Heart left ventricle (tissue), 16 donors: ENCODE measurements around the gene IMMP2L. TPM values are rescaled to one million over a fixed set of nuclear protein-coding genes. Genes with fewer than 3 reads are reported as not detected.
"Not testable (repeated sequence)": the region's sequence is repeated elsewhere in the genome, so short reads cannot be mapped to it uniquely, and the experiment has no call there.

Source experiments
- ATAC-seq, 4 donors: fragments of 200-7000 bp; cut with Tn5 transposase; one replicate each; pipeline ENCODE4 v1.9.1; 2020 to 2022; ENCODE audit warnings: moderate library complexity in 4 of 4, mild to moderate bottlenecking in 3 of 4, moderate number of reproducible peaks in 1 of 4
- DNase-seq, 5 donors: peaks; one replicate each; pipeline ENCODE4 v3.0.0-alpha.2; 2020
- H3K27ac ChIP-seq, 12 donors: fragments of 200-600 bp; sonication (generic) in 4 of 12; one replicate each; pipeline versions ENCODE4 v1.5.0 to v1.8.0; 2016 to 2022; ENCODE audit warnings: mild to moderate bottlenecking in 2 of 12
- H3K27me3 ChIP-seq, 9 donors: fragments of 200-600 bp; sonication (generic) in 2 of 9; one replicate each; pipeline versions ENCODE4 v1.5.1 to v1.8.0; 2016 to 2022; ENCODE audit warnings: mild to moderate bottlenecking in 3 of 9
- H3K36me3 ChIP-seq, 9 donors: fragments of 200-600 bp; sonication (generic) in 2 of 9; one replicate each; pipeline versions ENCODE4 v1.5.0 to v1.8.0; 2018 to 2022; ENCODE audit warnings: mild to moderate bottlenecking in 2 of 9
- H3K4me1 ChIP-seq, 12 donors: fragments of 200-600 bp; sonication (generic) in 4 of 12; one replicate each; pipeline versions ENCODE4 v1.5.0 to v1.8.0; 2016 to 2022; ENCODE audit warnings: mild to moderate bottlenecking in 3 of 12
- H3K4me3 ChIP-seq, 12 donors: fragments of 200-600 bp; sonication (generic) in 4 of 12; one replicate each; pipeline versions ENCODE4 v1.5.0 to v1.8.0; 2017 to 2022; ENCODE audit warnings: mild to moderate bottlenecking in 9 of 12, moderate library complexity in 4 of 12
- H3K9me3 ChIP-seq, 12 donors: fragments of 200-600 bp; sonication (generic) in 4 of 12; one replicate each; pipeline versions ENCODE4 v1.5.0 to v1.8.0; 2016 to 2022; ENCODE audit warnings: mild to moderate bottlenecking in 1 of 12
- POLR2A ChIP-seq, 2 donors: fragments of 450-650 bp; IDR thresholded peaks; one replicate each; pipeline ENCODE4 v1.6.1; 2017; ENCODE audit warnings: antibody characterized with exemption in 2 of 2, mild to moderate bottlenecking in 2 of 2, moderate library complexity in 2 of 2
- WGBS, 4 donors: extraction: QIAGEN DNeasy Blood & Tissue Kit in 2 of 4; methylation state at CpG; one replicate each; pipeline versions ENCODE4 v1.1.5 to v1.1.7; 2013 to 2018; 5-methylcytosine and 5-hydroxymethylcytosine counted together
- intact Hi-C, 10 donors: fragments of 100-400 bp; cut with DNase I; formaldehyde crosslinking; loops; one replicate each; pipeline versions ENCODE4 v1.11.1 to v1.14.2; 2022
- polyA plus RNA-seq, 2 donors: library from polyadenylated mRNA; stranded (reverse); fragments of 200-250 nt; gene quantifications; one replicate each; pipeline ENCODE4 v1.2.3, GENCODE V29; 2013
- total RNA-seq, 9 donors: library from RNA; depleted of rRNA in 2 of 9; stranded (reverse); fragments of >200 nt in 2 of 9; fragmentation: NEBNext Ultra II Directional in 3 of 9; extraction: Animal tissue kit (Norgen Biotek cat#: 25700) in 3 of 9; gene quantifications; one replicate each; pipeline versions ENCODE4 v1.1.0 to v1.2.4, GENCODE V29; 2016 to 2023
- TF ChIP-seq, protein P1 (sequence below), 12 donors: fragments of 200-600 bp; sonication (generic) in 4 of 12; IDR thresholded peaks; one replicate each; pipeline versions ENCODE4 v1.5.0 to v1.8.0; 2018 to 2022; ENCODE audit warnings: antibody characterized with exemption in 12 of 12, mild to moderate bottlenecking in 5 of 12
- donor health status: ischemic (EF 13 %, LVEDD 7.1; RV severe dilation, severe dysfunction).
- donor health status: healthy with polysubstance abuse.
- donor health status: DM: no; HTN: yes; CAD: no.
- donor health status: DM: no; HTN: no; CAD: no.
- donor health status: ischemic (EF 25% LVEDD 6.9; RV normal size, moderate dysfunction).
- donor health status: ischemic (EF 25% LVEDD 5.7; RV mildly dilated, moderate dysfunction).
- donor health status: healthy.
- donor health status: DM: yes; HTN: yes; CAD: no.
- donor health status: ischemic (EF 35%, LVEDD 5.7; RV mildly dilated, moderate dysfunction).
- donor health status: nonischemic (EF 11% LVEDD 7.7; RV severe dilation, severe dysfunction).
- donor health status: DM: yes; HTN: yes; CAD: no.
- donor health status: PGD.
- donor health status: ischemic (EF 29% LVEDD 5.4; RV normal size, mild dysfunction).
- donor health status: nonischemic (EF 23%, LVEDD 6.1; RV moderate dilation, normal function).

IMMP2L gene
- total and polyA plus RNA-seq, 11 donors: 5.1 to 17.2 (median 15.9) TPM

DNA sequence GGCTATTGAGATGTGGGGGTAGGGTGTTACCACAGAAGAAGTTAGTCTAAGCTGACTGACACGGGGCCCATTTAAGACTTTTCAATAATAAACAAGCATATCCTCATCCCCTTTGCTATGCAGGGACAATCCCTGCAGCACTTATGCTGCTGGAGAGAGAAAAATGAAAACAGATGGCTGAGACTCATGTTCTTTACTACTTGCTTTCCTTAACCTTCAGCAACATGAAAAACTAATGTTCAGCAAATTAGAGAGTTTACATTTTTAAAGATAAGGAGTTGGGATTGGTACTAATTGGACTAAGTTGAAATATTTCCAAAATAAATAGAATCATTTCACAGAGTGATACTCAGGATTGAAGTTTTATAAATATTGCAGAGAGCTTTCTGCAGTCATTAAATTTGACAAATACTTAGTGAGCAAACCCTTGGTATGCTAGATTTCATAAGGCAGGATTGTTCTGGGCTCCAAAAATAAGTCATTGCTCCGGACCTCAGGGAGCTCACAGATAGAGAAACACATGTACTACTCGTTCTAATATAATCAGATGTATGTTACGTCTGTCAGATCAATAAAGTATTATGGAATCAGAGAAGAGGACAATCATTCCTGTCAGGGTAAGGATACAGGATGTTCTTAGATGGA is 618.5 kb downstream of the IMMP2L start:
- TF ChIP-seq POLR2A (IDR thresholded peaks at IDR 0.05): no peak
- TF ChIP-seq, protein P1, sequence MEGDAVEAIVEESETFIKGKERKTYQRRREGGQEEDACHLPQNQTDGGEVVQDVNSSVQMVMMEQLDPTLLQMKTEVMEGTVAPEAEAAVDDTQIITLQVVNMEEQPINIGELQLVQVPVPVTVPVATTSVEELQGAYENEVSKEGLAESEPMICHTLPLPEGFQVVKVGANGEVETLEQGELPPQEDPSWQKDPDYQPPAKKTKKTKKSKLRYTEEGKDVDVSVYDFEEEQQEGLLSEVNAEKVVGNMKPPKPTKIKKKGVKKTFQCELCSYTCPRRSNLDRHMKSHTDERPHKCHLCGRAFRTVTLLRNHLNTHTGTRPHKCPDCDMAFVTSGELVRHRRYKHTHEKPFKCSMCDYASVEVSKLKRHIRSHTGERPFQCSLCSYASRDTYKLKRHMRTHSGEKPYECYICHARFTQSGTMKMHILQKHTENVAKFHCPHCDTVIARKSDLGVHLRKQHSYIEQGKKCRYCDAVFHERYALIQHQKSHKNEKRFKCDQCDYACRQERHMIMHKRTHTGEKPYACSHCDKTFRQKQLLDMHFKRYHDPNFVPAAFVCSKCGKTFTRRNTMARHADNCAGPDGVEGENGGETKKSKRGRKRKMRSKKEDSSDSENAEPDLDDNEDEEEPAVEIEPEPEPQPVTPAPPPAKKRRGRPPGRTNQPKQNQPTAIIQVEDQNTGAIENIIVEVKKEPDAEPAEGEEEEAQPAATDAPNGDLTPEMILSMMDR (IDR thresholded peaks at IDR 0.05): no peak

DNA sequence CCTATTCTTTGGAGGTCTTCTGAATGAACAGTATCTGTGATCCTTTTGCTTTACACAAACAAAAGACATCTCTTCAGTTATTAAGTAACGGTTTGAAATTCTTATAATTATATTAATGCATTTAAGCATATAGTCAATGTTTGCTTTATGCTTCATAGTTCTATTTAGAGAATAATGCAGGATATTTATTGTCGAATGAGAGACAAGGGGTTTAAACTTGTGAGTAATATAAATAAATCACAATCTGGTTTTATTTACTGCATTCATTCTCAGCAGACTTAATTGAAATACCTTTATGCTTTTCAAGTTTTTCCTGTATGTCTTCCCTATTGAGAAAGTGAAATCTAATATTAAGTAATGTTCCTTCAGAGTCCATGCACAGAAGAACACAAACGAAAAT is 620.9 kb downstream of the IMMP2L start:
- no peak overlapping the region for H3K4me3 ChIP-seq
- TF ChIP-seq, protein P1 (IDR thresholded peaks at IDR 0.05): no peak
- TF ChIP-seq POLR2A (IDR thresholded peaks at IDR 0.05): no peak
- H3K4me1 ChIP-seq: peaks cover 0 to 11% (median 0%) of the 10 kb centered on the region in 12 donors
- H3K9me3 ChIP-seq: peaks cover 0 to 3% (median 0%) of the 10 kb centered on the region in 12 donors
- DNase-seq (no peak), ATAC-seq (no peak)
- intact Hi-C loops: no loop called here
- H3K27ac ChIP-seq: no peak overlapping the region
- no peaks in the 10 kb centered on the region for H3K27me3 ChIP-seq
- 87 to 95% (median 91%) methylated on average over 3 of the region's 3 CpGs for WGBS, 4 donors
- H3K36me3 ChIP-seq: no peaks in the 10 kb centered on the region

More for the DNA sequence above, 618.5 kb downstream of the IMMP2L start:
- H3K36me3 ChIP-seq: no peaks in the 10 kb centered on the region
- DNase-seq (no peak), ATAC-seq (no peak)
- no peak overlapping the region for H3K27ac ChIP-seq
- intact Hi-C loops: no loop called here
- H3K27me3 ChIP-seq: no peaks in the 10 kb centered on the region
- H3K9me3 ChIP-seq: no peaks in the 10 kb centered on the region
- 39 to 57% (median 48%) methylated on average over 4 of the region's 4 CpGs for WGBS, 4 donors
- H3K4me3 ChIP-seq: no peak overlapping the region
- H3K4me1 ChIP-seq: peaks cover 0 to 16% (median 1%) of the 10 kb centered on the region in 12 donors

DNA sequence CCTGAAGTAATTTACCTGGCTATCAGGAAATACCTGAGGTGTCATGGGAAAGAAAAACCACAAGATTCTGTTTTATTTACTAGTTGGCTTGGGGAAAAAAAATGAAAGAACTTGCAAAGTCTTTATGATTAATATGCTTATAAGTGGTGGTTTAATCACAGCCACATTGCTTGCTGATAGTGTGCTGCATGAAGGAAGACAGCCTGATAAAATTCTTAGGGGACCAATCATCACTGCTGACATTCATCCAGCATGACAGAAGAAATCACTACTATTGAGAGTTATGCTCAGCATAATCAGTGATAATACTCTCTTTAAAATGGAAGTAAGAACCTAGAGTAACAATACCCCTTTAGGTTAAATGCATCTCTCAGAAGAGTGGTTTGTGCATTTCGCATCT is 621.5 kb downstream of the IMMP2L start:
- TF ChIP-seq, protein P1 (IDR thresholded peaks at IDR 0.05): no peak
- TF ChIP-seq POLR2A (IDR thresholded peaks at IDR 0.05): no peak
- Histone ChIP-seq H3K9me3 (peaks cover 0 to 3% (median 0%) of the 10 kb centered on the region in 12 donors), H3K27ac (no peak overlapping the region), H3K27me3 (no peaks in the 10 kb centered on the region), H3K36me3 (no peaks in the 10 kb centered on the region), H3K4me3 (no peak overlapping the region), H3K4me1 (peaks cover 0 to 11% (median 0%) of the 10 kb centered on the region in 12 donors)
- WGBS, 4 donors: 88 to 100% (median 92%) methylated on average over 1 of the region's 1 CpG
- DNase-seq (no peak), ATAC-seq (no peak)
- intact Hi-C loops: no loop called here

DNA sequence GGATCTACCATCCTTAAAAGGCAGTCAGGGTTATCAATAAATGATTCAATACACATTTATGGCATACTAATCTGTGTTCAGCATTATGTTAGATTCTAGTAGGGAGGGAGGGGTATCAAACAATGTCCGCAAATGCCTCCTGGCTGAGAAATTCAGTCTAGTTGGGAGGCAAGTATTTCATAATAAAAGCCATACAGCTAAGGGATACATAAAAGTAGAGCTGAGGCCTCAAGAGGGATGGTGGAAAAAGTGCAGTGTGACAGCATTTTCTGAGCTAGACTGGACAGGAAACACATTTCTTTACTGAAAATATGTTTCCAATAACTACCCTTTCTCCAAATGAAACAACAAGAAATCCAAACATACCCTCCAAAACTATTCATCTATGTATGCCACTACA is 624.1 kb downstream of the IMMP2L start:
- 85 to 97% (median 91%) methylated on average over 1 of the region's 1 CpG for WGBS, 4 donors
- ATAC-seq: no peak
- intact Hi-C loops: no loop called here
- Histone ChIP-seq H3K9me3 (peaks cover 0 to 6% (median 0%) of the 10 kb centered on the region in 12 donors), H3K4me1 (peaks cover 0 to under 1% (median 0%) of the 10 kb centered on the region in 12 donors), H3K4me3 (no peak overlapping the region), H3K36me3 (no peaks in the 10 kb centered on the region), H3K27ac (no peak overlapping the region), H3K27me3 (no peaks in the 10 kb centered on the region)
- TF ChIP-seq, protein P1 (IDR thresholded peaks at IDR 0.05): no peak
- DNase-seq: no peak

DNA sequence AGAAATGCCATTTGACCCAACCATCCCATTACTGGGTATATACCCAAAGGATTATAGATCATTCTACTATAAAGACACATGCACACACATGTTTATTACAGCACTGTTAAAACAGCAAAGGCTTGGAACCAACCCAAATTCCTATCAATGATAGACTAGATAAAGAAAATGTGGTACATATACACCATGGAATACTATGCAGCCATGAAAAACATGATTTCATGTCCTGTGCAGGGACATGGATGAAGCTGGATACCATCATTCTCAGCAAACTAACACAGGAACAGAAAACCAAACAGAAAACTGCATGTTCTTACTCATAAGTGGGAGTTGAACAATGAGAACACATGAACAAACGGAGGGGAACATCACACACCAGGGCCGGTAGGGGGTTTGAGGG is 625.6 kb downstream of the IMMP2L start:
- H3K36me3 ChIP-seq, H3K27ac ChIP-seq, H3K27me3 ChIP-seq, DNase-seq, H3K4me1 ChIP-seq, H3K4me3 ChIP-seq, intact Hi-C loops, ATAC-seq, H3K9me3 ChIP-seq: not testable (repeated sequence)
- WGBS, 4 donors: 96 to 100% (median 99%) methylated on average over 2 of the region's 2 CpGs
